Measurements from ENCODE around the gene ABI3BP. TPM values are rescaled to one million over a fixed set of nuclear protein-coding genes. Genes with fewer than 3 reads are reported as not detected.

ABI3BP gene
- polyA plus RNA-seq, 1 of the 3 experiments (the other 2 are of a cell fraction), result 8.4 TPM

- H3K79me2 ChIP-seq (ENCODE audit: insufficient read depth), result peaks cover 81% of the 10 kb centered on the region
- H3K9me2 ChIP-seq, result no peaks in the 10 kb centered on the region
- peaks cover 16% of the 10 kb centered on the region for H3F3A ChIP-seq (replicated peaks; ENCODE audit: insufficient read depth)
- POLR2A ChIA-PET, result no interaction called here
- H3K36me3 ChIP-seq (replicated peaks in 1 of 2; ENCODE audit: control insufficient read depth in 1 of 2, insufficient read depth in 2 of 2, low read length in 1 of 2), result peaks cover 88 to 92% of the 10 kb centered on the region in 2 experiments
- H2AFZ ChIP-seq (ENCODE audit: low read depth), result no peak overlapping the region
- WGBS (ENCODE audit: low lambda C conversion rate), result 85% methylated on average over 2 of the region's 2 CpGs
- no peak overlapping the region for H3K4me2 ChIP-seq
- H3K9me3 ChIP-seq, result no peaks in the 10 kb centered on the region
- no peak overlapping the region for H3K27ac ChIP-seq (ENCODE audit: low read depth in 2 of 2, low read length in 1 of 2)
- TF ChIP-seq RAD21 (IDR thresholded peaks at IDR 0.05; ENCODE audit: low read length) (peak; percentile 70), CTCF (IDR thresholded peaks at IDR 0.05) (peak; percentile 63), REST (IDR thresholded peaks at IDR 0.05; ENCODE audit: low read depth, low read length) (no peak), SMC3 (IDR thresholded peaks at IDR 0.05; ENCODE audit: low read depth, low read length) (peak; percentile 32)
- no peak overlapping the region for H3K9ac ChIP-seq
- H3K4me3 ChIP-seq (ENCODE audit: low read depth in 2 of 2, low read length in 1 of 2), result no peak overlapping the region
- CTCF ChIA-PET, result interaction anchor here (0.6 to 4.1 kb wide), 18 partner anchors 9 to 887 kb away, joined by 3 to 32 read pairs (median 3); partner anchors contain the start of gene SENP7
- no peaks in the 10 kb centered on the region; a peak in 1 of 4 replicates for H3K4me1 ChIP-seq (ENCODE audit: control insufficient read depth in 1 of 2, insufficient read depth in 2 of 2, low read depth in 1 of 2, low read length in 1 of 2)
- H4K20me1 ChIP-seq (ENCODE audit: insufficient read depth), result peaks cover 14% of the 10 kb centered on the region
- no peaks in the 10 kb centered on the region for H3K27me3 ChIP-seq (ENCODE audit: insufficient read depth)
- DNase-seq, result peak; percentile 24
These were observed 255.9 kb downstream of the ABI3BP start for GRCh38 chr3:100737334-100737733.

- Histone ChIP-seq H4K20me1 (ENCODE audit: insufficient read depth) (peaks cover 32% of the 10 kb centered on the region), H3K27ac (ENCODE audit: low read depth in 2 of 2, low read length in 1 of 2) (no peak overlapping the region), H3K4me2 (no peak overlapping the region), H3K79me2 (ENCODE audit: insufficient read depth) (peaks cover 86% of the 10 kb centered on the region), H3K9me2 (no peaks in the 10 kb centered on the region), H3K27me3 (ENCODE audit: insufficient read depth) (no peaks in the 10 kb centered on the region), H3K36me3 (replicated peaks in 1 of 2; ENCODE audit: control insufficient read depth in 1 of 2, insufficient read depth in 2 of 2, low read length in 1 of 2) (peaks cover 81 to 88% of the 10 kb centered on the region in 2 experiments), H3K9ac (no peak overlapping the region), H3K4me3 (ENCODE audit: low read depth in 2 of 2, low read length in 1 of 2) (no peak overlapping the region), H3F3A (replicated peaks; ENCODE audit: insufficient read depth) (peaks cover 20% of the 10 kb centered on the region), H3K4me1 (ENCODE audit: control insufficient read depth in 1 of 2, insufficient read depth in 2 of 2, low read depth in 1 of 2, low read length in 1 of 2) (peaks cover 0 to 3% of the 10 kb centered on the region in 2 experiments; a peak in 2 of 4 replicates), H3K9me3 (no peaks in the 10 kb centered on the region), H2AFZ (ENCODE audit: low read depth) (no peak overlapping the region)
- no peak for DNase-seq
- 91% methylated on average over 3 of the region's 3 CpGs for WGBS (ENCODE audit: low lambda C conversion rate)
- ChIA-PET CTCF (interaction anchor here (1.1 to 1.2 kb wide), 3 partner anchors 10 to 22 kb away, joined by 3 to 4 read pairs (median 4); no protein-coding TSS in a partner anchor), POLR2A (no interaction called here)
- TF ChIP-seq NRF1 (IDR thresholded peaks at IDR 0.05; ENCODE audit: low read depth, low read length) (no peak), TAF1 (IDR thresholded peaks at IDR 0.05; ENCODE audit: borderline replicate concordance, low read depth, low read length) (no peak), SMC3 (IDR thresholded peaks at IDR 0.05; ENCODE audit: low read depth, low read length) (no peak), RAD21 (IDR thresholded peaks at IDR 0.05; ENCODE audit: low read length) (no peak), RCOR1 (IDR thresholded peaks at IDR 0.05; ENCODE audit: low read length) (no peak), EZH2phosphoT487 (IDR thresholded peaks at IDR 0.05; ENCODE audit: borderline replicate concordance, low read depth) (no peak), ELF1 (IDR thresholded peaks at IDR 0.05) (no peak), USF2 (IDR thresholded peaks at IDR 0.05; ENCODE audit: borderline replicate concordance, low read depth, low read length) (no peak), FOXJ3 (CRISPR knock-in tag; IDR thresholded peaks at IDR 0.05) (no peak), IRF3 (IDR thresholded peaks at IDR 0.05; ENCODE audit: low read depth, low read length) (no peak), RFX5 (IDR thresholded peaks at IDR 0.05; ENCODE audit: low read length) (no peak), PBX3 (IDR thresholded peaks at IDR 0.05) (no peak), EP300 (IDR thresholded peaks at IDR 0.05; ENCODE audit: borderline replicate concordance in 1 of 2, low read depth in 1 of 2, low read length in 1 of 2) (no peak), TCF12 (IDR thresholded peaks at IDR 0.05) (no peak)
These were observed 260.8 kb downstream of the ABI3BP start for GRCh38 chr3:100732435-100732834.
